ENCODE data around the gene GPD1. TPM values are rescaled to one million over a fixed set of nuclear protein-coding genes. Genes with fewer than 3 reads are reported as not detected.

Gene GPD1
- 0.62 and 0.91 TPM in 2 replicates for total RNA-seq

- peaks cover 16% of the 10 kb centered on the region for H3K36me3 Mint-ChIP-seq (ENCODE audit: low read depth)
- intact Hi-C loops (cut with micrococcal nuclease): no loop called here
- DNase-seq: no peak
- H3K27ac Mint-ChIP-seq: no peak within 1 kb of the TSS
- no peaks in the 10 kb centered on the region for H3K27me3 Mint-ChIP-seq
- H3K9me3 Mint-ChIP-seq: no peaks in the 10 kb centered on the region
- H3K4me1 Mint-ChIP-seq: peaks cover 3% of the 10 kb centered on the region
- no peak within 1 kb of the TSS for H3K4me3 Mint-ChIP-seq
Observed at GRCh38 chr12:50103767-50104321, at the start of gene GPD1. TSS of gene GPD1 (plus strand) at chr12:50104008. CDS start at chr12:50104051, 43 bp downstream.

GRCh38 chr12:50055831-50056638 is 47.8 kb upstream of the GPD1 start:
- peaks cover 2% of the 10 kb centered on the region for H3K36me3 Mint-ChIP-seq (ENCODE audit: low read depth)
- peaks cover 37% of the 10 kb centered on the region for H3K4me1 Mint-ChIP-seq
- H3K27ac Mint-ChIP-seq: peak overlapping the region; percentile 66
- no peaks in the 10 kb centered on the region for H3K9me3 Mint-ChIP-seq
- intact Hi-C loops (cut with micrococcal nuclease): loop anchor here (1.0 kb wide), 2 partner anchors 17 to 89 kb away; no protein-coding TSS in a partner anchor
- H3K27me3 Mint-ChIP-seq: peaks cover 40% of the 10 kb centered on the region
- peak overlapping the region; percentile 90 for H3K4me3 Mint-ChIP-seq
- DNase-seq: peak; percentile 89

DNA sequence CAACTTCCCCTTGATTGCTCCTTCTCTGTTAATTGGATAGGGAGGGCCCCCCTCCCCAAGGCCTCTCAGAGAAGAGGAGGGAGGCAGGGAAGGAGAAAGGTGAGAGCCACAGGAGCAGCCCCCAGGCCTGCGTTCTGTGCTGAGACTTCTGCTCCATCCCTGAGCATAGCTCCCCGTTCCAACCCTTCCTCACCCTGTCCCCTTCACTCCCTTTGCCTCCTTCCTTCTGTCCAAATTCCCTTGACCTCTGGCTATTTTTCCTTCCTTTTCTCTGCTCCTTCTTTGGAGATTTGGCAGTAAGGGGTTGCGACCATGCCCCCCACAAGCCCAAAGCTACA is 47.2 kb upstream of the GPD1 start:
- Mint-ChIP-seq H3K4me3 (peak overlapping the region; percentile 90), H3K27ac (no peak overlapping the region), H3K27me3 (peaks cover 35% of the 10 kb centered on the region), H3K9me3 (no peaks in the 10 kb centered on the region), H3K36me3 (ENCODE audit: low read depth) (peaks cover 5% of the 10 kb centered on the region), H3K4me1 (peaks cover 41% of the 10 kb centered on the region)
- DNase-seq: no peak
- intact Hi-C loops (cut with micrococcal nuclease): loop anchor here (1.0 kb wide), 2 partner anchors 17 to 89 kb away; no protein-coding TSS in a partner anchor

DNA sequence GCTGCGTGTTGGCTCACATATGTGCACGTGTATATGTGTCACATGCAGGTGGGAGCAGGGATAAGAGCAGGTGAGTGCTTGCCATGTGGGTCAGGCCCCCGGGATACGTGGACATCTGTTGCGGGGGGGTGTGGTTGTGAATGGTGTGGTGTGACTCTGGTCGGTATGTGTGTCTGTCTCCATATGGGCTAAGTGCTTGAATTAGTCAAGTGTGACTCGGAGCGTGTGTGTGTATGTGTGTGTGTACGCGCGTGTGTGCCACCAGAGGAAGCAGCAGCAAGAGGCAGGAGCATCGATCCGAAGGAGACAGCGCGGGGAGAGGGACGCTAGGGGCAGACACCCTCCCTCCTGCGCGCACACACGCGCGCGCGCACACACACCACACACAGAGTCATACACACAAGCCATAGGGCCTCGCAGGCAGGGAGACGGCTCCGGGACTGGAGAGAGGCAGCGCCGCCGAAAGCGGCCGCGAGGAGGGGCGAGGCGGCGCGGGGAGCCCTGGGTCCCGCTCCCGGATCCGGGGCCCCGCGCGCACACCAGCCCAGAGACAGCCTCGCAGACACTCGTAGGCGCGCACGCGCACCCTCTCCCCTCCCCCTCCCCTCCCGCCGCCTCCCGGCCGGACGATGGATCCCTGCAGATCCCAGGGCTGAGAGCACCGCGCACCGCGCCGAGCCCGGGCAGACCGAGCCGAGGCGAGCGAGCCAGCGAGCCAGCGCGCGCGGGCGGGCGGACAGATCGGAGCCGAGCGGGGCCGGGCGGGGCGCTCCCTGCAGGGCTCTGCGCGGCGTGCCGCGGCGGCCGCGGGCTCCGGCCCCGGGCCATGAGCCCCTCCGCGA is 46.6 kb upstream of the GPD1 start, which contains the start of gene ASIC1:
TSS of gene ASIC1 (plus strand) at position 597 of the 842 bp plus-strand sequence. CDS start 1,171 bp downstream, outside the sequence.
- H3K36me3 Mint-ChIP-seq (ENCODE audit: low read depth): peaks cover 6% of the 10 kb centered on the region
- DNase-seq: peak; percentile 85
- intact Hi-C loops (cut with micrococcal nuclease): loop anchor here (1.0 kb wide), 2 partner anchors 18 to 90 kb away; no protein-coding TSS in a partner anchor
- no peaks in the 10 kb centered on the region for H3K9me3 Mint-ChIP-seq
- H3K27ac Mint-ChIP-seq: peak within 1 kb of the TSS; percentile 73
- H3K27me3 Mint-ChIP-seq: peaks cover 32% of the 10 kb centered on the region
- peak within 1 kb of the TSS; percentile 90 for H3K4me3 Mint-ChIP-seq
- peaks cover 44% of the 10 kb centered on the region for H3K4me1 Mint-ChIP-seq

GRCh38 chr12:50057896-50058670 is 45.7 kb upstream of the GPD1 start:
- peaks cover 44% of the 10 kb centered on the region for H3K4me1 Mint-ChIP-seq
- peak overlapping the region; percentile 31 for H3K27ac Mint-ChIP-seq
- peak overlapping the region; percentile 90 for H3K4me3 Mint-ChIP-seq
- DNase-seq: no peak
- intact Hi-C loops (cut with micrococcal nuclease): no loop called here
- peaks cover 25% of the 10 kb centered on the region for H3K27me3 Mint-ChIP-seq
- H3K9me3 Mint-ChIP-seq: no peaks in the 10 kb centered on the region
- peaks cover 6% of the 10 kb centered on the region for H3K36me3 Mint-ChIP-seq (ENCODE audit: low read depth)

DNA sequence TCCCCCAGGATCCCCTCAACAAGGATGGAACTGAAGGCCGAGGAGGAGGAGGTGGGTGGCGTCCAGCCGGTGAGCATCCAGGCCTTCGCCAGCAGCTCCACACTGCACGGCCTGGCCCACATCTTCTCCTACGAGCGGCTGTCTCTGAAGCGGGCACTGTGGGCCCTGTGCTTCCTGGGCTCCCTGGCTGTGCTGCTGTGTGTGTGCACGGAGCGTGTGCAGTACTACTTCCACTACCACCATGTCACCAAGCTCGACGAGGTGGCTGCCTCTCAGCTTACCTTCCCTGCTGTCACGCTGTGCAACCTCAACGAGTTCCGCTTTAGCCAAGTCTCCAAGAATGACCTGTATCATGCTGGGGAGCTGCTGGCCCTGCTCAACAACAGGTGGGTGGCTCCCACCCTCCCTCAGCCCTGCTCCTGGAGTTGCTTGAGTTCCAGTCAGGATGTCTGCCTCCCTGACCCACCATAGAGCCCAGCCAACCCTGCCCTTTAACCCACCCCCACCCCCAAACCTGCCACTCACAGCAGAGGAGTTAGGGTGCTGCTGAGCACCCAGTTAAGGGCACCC is 45.0 kb upstream of the GPD1 start:
- intact Hi-C loops (cut with micrococcal nuclease): no loop called here
- peak overlapping the region; percentile 31 for H3K27ac Mint-ChIP-seq
- H3K36me3 Mint-ChIP-seq (ENCODE audit: low read depth): peaks cover 6% of the 10 kb centered on the region
- no peaks in the 10 kb centered on the region for H3K9me3 Mint-ChIP-seq
- H3K27me3 Mint-ChIP-seq: peaks cover 23% of the 10 kb centered on the region
- no peak for DNase-seq
- H3K4me1 Mint-ChIP-seq: peaks cover 44% of the 10 kb centered on the region
- H3K4me3 Mint-ChIP-seq: peak overlapping the region; percentile 90

- intact Hi-C loops (cut with micrococcal nuclease): no loop called here
- DNase-seq: peak; percentile 84
- Mint-ChIP-seq H3K27me3 (peaks cover 22% of the 10 kb centered on the region), H3K4me1 (peaks cover 44% of the 10 kb centered on the region), H3K27ac (peak overlapping the region; percentile 65), H3K4me3 (peak overlapping the region; percentile 90), H3K36me3 (ENCODE audit: low read depth) (peaks cover 6% of the 10 kb centered on the region), H3K9me3 (no peaks in the 10 kb centered on the region)
Observed at GRCh38 chr12:50059440-50060119, 44.2 kb upstream of the GPD1 start.

GRCh38 chr12:50060120-50060468 is 43.7 kb upstream of the GPD1 start:
- peaks cover 6% of the 10 kb centered on the region for H3K36me3 Mint-ChIP-seq (ENCODE audit: low read depth)
- intact Hi-C loops (cut with micrococcal nuclease): no loop called here
- H3K27ac Mint-ChIP-seq: peak overlapping the region; percentile 65
- no peak for DNase-seq
- peaks cover 44% of the 10 kb centered on the region for H3K4me1 Mint-ChIP-seq
- H3K27me3 Mint-ChIP-seq: peaks cover 22% of the 10 kb centered on the region
- peak overlapping the region; percentile 90 for H3K4me3 Mint-ChIP-seq
- no peaks in the 10 kb centered on the region for H3K9me3 Mint-ChIP-seq

DNA sequence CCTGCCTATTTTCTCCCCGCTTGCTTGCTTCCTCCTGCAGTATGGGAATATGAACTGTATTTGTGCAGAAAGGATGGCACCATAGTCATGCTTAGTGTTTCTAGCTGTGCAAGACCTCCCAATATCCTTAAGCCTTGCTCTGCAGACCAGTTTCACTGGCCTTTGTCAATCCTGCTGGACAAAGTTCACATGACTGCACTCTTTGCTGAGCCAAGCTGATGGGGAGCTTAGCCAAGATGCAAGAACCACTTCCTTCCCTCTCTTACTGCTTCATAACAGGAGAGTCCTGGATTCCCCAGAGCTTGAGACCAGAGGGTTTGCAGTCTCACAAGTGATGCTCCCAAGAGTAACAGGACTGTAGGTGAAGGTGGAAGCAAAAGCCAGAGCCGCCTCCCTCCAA is 42.6 kb upstream of the GPD1 start:
- DNase-seq: no peak
- no peaks in the 10 kb centered on the region for H3K9me3 Mint-ChIP-seq
- H3K27ac Mint-ChIP-seq: no peak overlapping the region
- intact Hi-C loops (cut with micrococcal nuclease): no loop called here
- H3K4me1 Mint-ChIP-seq: peaks cover 37% of the 10 kb centered on the region
- no peak overlapping the region for H3K4me3 Mint-ChIP-seq
- H3K36me3 Mint-ChIP-seq (ENCODE audit: low read depth): peaks cover 6% of the 10 kb centered on the region
- peaks cover 15% of the 10 kb centered on the region for H3K27me3 Mint-ChIP-seq

- Mint-ChIP-seq H3K4me1 (peaks cover 28% of the 10 kb centered on the region), H3K9me3 (no peaks in the 10 kb centered on the region), H3K27ac (no peak overlapping the region), H3K27me3 (peaks cover 6% of the 10 kb centered on the region), H3K4me3 (no peak overlapping the region), H3K36me3 (ENCODE audit: low read depth) (peaks cover 6% of the 10 kb centered on the region)
- DNase-seq: no peak
- intact Hi-C loops (cut with micrococcal nuclease): no loop called here
Observed at GRCh38 chr12:50061946-50062686, 41.7 kb upstream of the GPD1 start.

DNA sequence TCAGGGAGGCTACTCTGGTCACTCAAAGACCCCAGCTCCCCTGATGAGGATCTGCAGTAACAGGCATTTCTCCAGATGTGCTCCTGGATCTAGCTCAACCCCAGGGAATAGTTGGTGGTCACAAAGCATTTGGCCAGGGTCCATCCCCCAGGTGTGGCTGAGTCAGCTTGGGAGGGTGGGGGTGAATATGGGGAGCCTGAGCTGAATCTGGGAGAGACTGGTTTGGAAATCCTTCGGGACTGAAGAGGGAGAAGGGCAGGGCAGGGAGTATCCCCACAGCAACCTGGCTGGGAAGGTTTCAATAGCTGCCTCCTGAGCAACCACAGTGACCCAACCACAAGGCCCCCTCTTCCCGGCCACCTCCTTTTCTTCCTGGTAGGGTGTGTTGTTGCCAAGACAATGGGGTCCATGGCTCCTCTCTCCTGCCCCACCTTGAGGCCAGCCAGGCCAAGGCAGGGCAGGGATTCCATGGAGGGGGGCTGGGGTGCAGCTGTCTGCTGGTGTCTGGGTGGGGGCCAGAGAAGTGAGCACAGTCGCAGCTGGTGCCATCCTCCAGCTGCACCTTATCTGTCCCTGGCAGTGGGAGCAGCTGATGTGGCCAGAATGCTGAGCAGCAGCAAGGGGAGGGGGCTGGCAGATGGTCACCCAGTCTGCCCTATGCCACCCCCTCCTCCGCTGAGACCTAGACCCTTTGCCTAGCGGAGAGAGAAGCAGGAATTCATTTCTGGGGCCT is 40.9 kb upstream of the GPD1 start:
- DNase-seq: no peak
- Mint-ChIP-seq H3K9me3 (no peaks in the 10 kb centered on the region), H3K4me3 (no peak overlapping the region), H3K27me3 (peaks cover 5% of the 10 kb centered on the region), H3K36me3 (ENCODE audit: low read depth) (peaks cover 6% of the 10 kb centered on the region), H3K27ac (no peak overlapping the region), H3K4me1 (peaks cover 28% of the 10 kb centered on the region)
- intact Hi-C loops (cut with micrococcal nuclease): no loop called here

All from activated CD4-positive, alpha-beta T cell treated with anti-CD3 and anti-CD28 coated beads, Interleukin-2, amount 10 ng/mL, durations not matched to agents 24 days and 14 days (primary cell).